Prostate gland (tissue), 2 donors: ENCODE results near the gene STARD8. TPM values are rescaled to one million over a fixed set of nuclear protein-coding genes. Genes with fewer than 3 reads are reported as not detected.

Source experiments
- DNase-seq: peaks from one replicate; pipeline ENCODE4 v3.0.0-alpha.2; 2019; ENCODE audit warnings: low spot score
- H3K27ac ChIP-seq, 2 donors: fragments of 200-600 bp; sonication (generic); 2 replicates each; pipeline ENCODE4 v1.5.1; 2017 to 2019
- H3K27me3 ChIP-seq: fragments of 200-600 bp; sonication (generic); replicated peaks from 2 replicates; pipeline ENCODE4 v1.5.1; 2019; ENCODE audit not compliant: insufficient read depth
- H3K36me3 ChIP-seq, 2 donors: fragments of 200-600 bp; sonication (generic); 1 replicate in 1 of 2; 2 replicates in 1 of 2; pipeline versions ENCODE4 v1.5.1 to v1.8.1; 2017 to 2019
- H3K4me1 ChIP-seq: fragments of 200-600 bp; sonication (generic); replicated peaks from 2 replicates; pipeline ENCODE4 v1.5.1; 2019
- H3K4me3 ChIP-seq, 2 donors: fragments of 200-600 bp; sonication (generic); 2 replicates each; pipeline ENCODE4 v1.5.1; 2017 to 2019
- H3K9me3 ChIP-seq: fragments of 200-600 bp; sonication (generic); 2 replicates; pipeline ENCODE4 v1.5.1; 2017
- CTCF ChIP-seq, 4 experiments: fragments of 200-600 bp in 2 of 4; fragments of 450-650 bp in 2 of 4; sonication (generic) in 2 of 4; IDR thresholded peaks; 1 replicate in 3 of 4; 2 replicates in 1 of 4; pipeline ENCODE4 v1.5.1; 2016 to 2019; ENCODE audit warnings: antibody characterized with exemption in 4 of 4, mild to moderate bottlenecking in 2 of 4, moderate library complexity in 2 of 4
- POLR2A ChIP-seq: fragments of 450-650 bp; IDR thresholded peaks from one replicate; pipeline ENCODE4 v1.6.1; 2016; ENCODE audit warnings: antibody characterized with exemption, mild to moderate bottlenecking
- POLR2AphosphoS5 ChIP-seq: sonication (generic); formaldehyde crosslinking; IDR thresholded peaks from one replicate; pipeline ENCODE4 v1.6.1; 2017; ENCODE audit warnings: antibody characterized with exemption
- WGBS: methylation state at CpG from one replicate; pipeline ENCODE4 v1.1.5; 2018; 5-methylcytosine and 5-hydroxymethylcytosine counted together
- intact Hi-C: fragments of 100-400 bp; cut with DNase I; formaldehyde crosslinking; loops from one replicate; pipeline ENCODE4 v1.14.2; 2022
- total RNA-seq, 2 donors: library from RNA; depleted of rRNA; stranded (reverse); fragments of >200 nt; gene quantifications; one replicate each; pipeline ENCODE4 v1.1.0, GENCODE V29; 2016

Gene STARD8
- total RNA-seq, 2 donors from 2014 or later: 5.6 to 14.3 TPM

GRCh38 chrX:68717663-68718442 lies 70.4 kb downstream of the STARD8 start:
- no peak for DNase-seq
- TF ChIP-seq POLR2A: no peak
- no peak for TF ChIP-seq POLR2AphosphoS5
- TF ChIP-seq CTCF (IDR thresholded peaks at IDR 0.05): no peak
- intact Hi-C loops: no loop called here
- H3K36me3 ChIP-seq: no peaks in the 10 kb centered on the region
- 91% methylated on average over 11 of the region's 24 CpGs for WGBS
- H3K27ac ChIP-seq: no peak overlapping the region
- H3K27me3 ChIP-seq: no peaks in the 10 kb centered on the region
- H3K4me3 ChIP-seq: no peak overlapping the region
- no peaks in the 10 kb centered on the region for H3K4me1 ChIP-seq
- no peaks in the 10 kb centered on the region for H3K9me3 ChIP-seq

GRCh38 chrX:68718443-68718820 lies 71.0 kb downstream of the STARD8 start:
- Histone ChIP-seq H3K27ac (no peak overlapping the region), H3K9me3 (no peaks in the 10 kb centered on the region), H3K4me3 (no peak overlapping the region), H3K27me3 (no peaks in the 10 kb centered on the region), H3K4me1 (no peaks in the 10 kb centered on the region), H3K36me3 (no peaks in the 10 kb centered on the region)
- TF ChIP-seq CTCF (IDR thresholded peaks at IDR 0.05): no peak
- WGBS: 86% methylated on average over 10 of the region's 10 CpGs
- intact Hi-C loops: no loop called here
- DNase-seq: no peak

DNA sequence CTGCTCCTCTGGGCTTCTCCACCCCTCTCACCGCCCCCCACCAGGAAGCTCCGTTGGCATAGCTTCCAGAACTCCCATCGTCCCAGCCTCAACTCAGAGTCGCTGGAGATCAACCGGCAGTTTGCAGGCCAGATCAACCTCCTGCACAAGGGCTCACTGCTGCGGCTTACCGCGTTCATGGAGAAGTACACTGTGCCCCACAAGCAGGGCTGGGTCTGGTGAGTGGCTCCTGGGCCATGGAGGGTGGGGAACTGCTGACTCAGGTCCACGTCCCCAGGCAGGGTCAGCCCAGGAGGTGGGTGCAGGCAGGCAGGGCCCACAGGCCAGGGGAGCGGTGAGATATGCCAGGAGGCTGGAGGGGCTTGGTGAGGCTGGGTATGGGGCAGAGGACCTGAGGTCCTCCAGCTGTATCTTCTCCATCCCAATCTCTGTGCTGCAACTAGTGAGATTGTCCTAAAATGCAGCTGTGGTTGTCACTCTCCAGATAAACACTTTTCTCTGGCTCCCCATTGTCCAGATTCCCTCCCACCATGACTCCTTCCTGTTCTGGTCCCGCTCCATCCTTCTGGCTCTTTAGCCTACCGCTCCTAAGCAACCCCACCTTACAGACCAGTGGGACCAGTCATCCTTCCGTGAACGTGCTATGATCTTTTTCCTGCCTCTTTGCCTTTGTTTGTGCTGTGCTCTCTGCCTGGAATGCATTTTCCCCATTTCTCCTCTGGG lies 71.9 kb downstream of the STARD8 start:
- Histone ChIP-seq H3K4me1 (no peaks in the 10 kb centered on the region), H3K36me3 (no peaks in the 10 kb centered on the region), H3K27ac (no peak overlapping the region), H3K9me3 (no peaks in the 10 kb centered on the region), H3K27me3 (no peaks in the 10 kb centered on the region), H3K4me3 (no peak overlapping the region)
- 84% methylated on average over 12 of the region's 14 CpGs for WGBS
- no peak for DNase-seq
- no peak for TF ChIP-seq POLR2A
- no peak for TF ChIP-seq POLR2AphosphoS5
- no peak for TF ChIP-seq CTCF (IDR thresholded peaks at IDR 0.05)
- intact Hi-C loops: no loop called here

GRCh38 chrX:68719904-68720614 lies 72.6 kb downstream of the STARD8 start:
- DNase-seq: peak; percentile 7
- Histone ChIP-seq H3K9me3 (no peaks in the 10 kb centered on the region), H3K27ac (no peak overlapping the region), H3K36me3 (no peaks in the 10 kb centered on the region), H3K4me3 (no peak overlapping the region), H3K4me1 (no peaks in the 10 kb centered on the region), H3K27me3 (no peaks in the 10 kb centered on the region)
- intact Hi-C loops: no loop called here
- TF ChIP-seq POLR2AphosphoS5 (peak; percentile 19), CTCF (IDR thresholded peaks at IDR 0.05) (no peak), POLR2A (no peak)
- 87% methylated on average over 10 of the region's 11 CpGs for WGBS
